Hepatocyte (in vitro differentiated cells): Measurements from ENCODE around the gene MITF. TPM values are rescaled to one million over a fixed set of nuclear protein-coding genes. Genes with fewer than 3 reads are reported as not detected.

Source experiments
- DNase-seq: peaks from one replicate; pipeline ENCODE4 v3.0.0-alpha.2; 2016; ENCODE audit warnings: low spot score
- H2AFZ ChIP-seq: fragments of 200-600 bp; sonication (generic); 2 replicates; pipeline ENCODE4 v1.6.0; 2016; ENCODE audit warnings: antibody characterized with exemption, mild to moderate bottlenecking
- H3K27ac ChIP-seq: fragments of 200-600 bp; sonication (generic); 2 replicates; pipeline ENCODE4 v1.5.1; 2016; ENCODE audit warnings: mild to moderate bottlenecking
- H3K27me3 ChIP-seq: fragments of 200-600 bp; sonication (generic); 2 replicates; pipeline ENCODE4 v1.6.1; 2016
- H3K36me3 ChIP-seq: fragments of 200-600 bp; sonication (generic); replicated peaks from 2 replicates; pipeline ENCODE4 v1.5.1; 2016; ENCODE audit warnings: low read depth; ENCODE audit not compliant: insufficient read depth
- H3K4me1 ChIP-seq: fragments of 200-600 bp; sonication (generic); 2 replicates; pipeline ENCODE4 v1.5.1; 2016; ENCODE audit warnings: mild to moderate bottlenecking, moderate library complexity; ENCODE audit not compliant: insufficient read depth
- H3K4me2 ChIP-seq: fragments of 200-600 bp; sonication (generic); 2 replicates; pipeline ENCODE4 v1.6.0; 2016
- H3K4me3 ChIP-seq: fragments of 200-600 bp; sonication (generic); 2 replicates; pipeline ENCODE4 v1.5.1; 2016; ENCODE audit warnings: mild to moderate bottlenecking
- H3K79me2 ChIP-seq: fragments of 200-600 bp; sonication (generic); 2 replicates; pipeline ENCODE4 v1.6.0; 2017; ENCODE audit warnings: mild to moderate bottlenecking
- H3K9me2 ChIP-seq: fragments of 200-600 bp; sonication (generic); replicated peaks from 2 replicates; pipeline ENCODE4 v1.6.0; 2017; ENCODE audit warnings: mild to moderate bottlenecking; ENCODE audit not compliant: insufficient read depth
- H3K9me3 ChIP-seq: fragments of 200-600 bp; sonication (generic); 2 replicates; pipeline ENCODE4 v1.5.1; 2016; ENCODE audit warnings: low read depth, mild to moderate bottlenecking
- H4K20me1 ChIP-seq: fragments of 200-600 bp; sonication (generic); 2 replicates; pipeline ENCODE4 v1.6.0; 2016; ENCODE audit warnings: mild to moderate bottlenecking; ENCODE audit not compliant: insufficient read depth, poor library complexity, severe bottlenecking
- CTCF ChIP-seq: fragments of 200-600 bp; sonication (generic); IDR thresholded peaks from 2 replicates; pipeline ENCODE4 v1.5.1; 2016; ENCODE audit warnings: antibody characterized with exemption, mild to moderate bottlenecking; ENCODE audit not compliant: poor library complexity
- EZH2 ChIP-seq: fragments of 200-600 bp; sonication (generic); IDR thresholded peaks from 2 replicates; pipeline ENCODE4 v1.6.1; 2016; ENCODE audit warnings: antibody characterized with exemption, mild to moderate bottlenecking, borderline replicate concordance
- EZH2phosphoT487 ChIP-seq: fragments of 200-600 bp; sonication (generic); IDR thresholded peaks from one replicate; pipeline ENCODE4 v1.6.1; 2018; ENCODE audit warnings: antibody characterized with exemption, mild to moderate bottlenecking, low read depth, moderate library complexity; ENCODE audit not compliant: unreplicated experiment, severe bottlenecking
- WGBS: methylation state at CpG from one replicate; pipeline ENCODE4 v1.1.6; 2016; ENCODE audit warnings: low lambda C conversion rate; ENCODE audit errors: missing lambda C conversion rate; 5-methylcytosine and 5-hydroxymethylcytosine counted together
- polyA plus RNA-seq: library from polyadenylated mRNA; unstranded; fragments of >200 nt; fragmentation: Nextera tagmentation; extraction: Ambion mirVana; gene quantifications from 2 replicates; pipeline ENCODE4 v1.2.1, GENCODE V29; 2016
- total RNA-seq: library from RNA; depleted of rRNA; stranded (reverse); fragments of >200 nt; gene quantifications from 2 replicates; pipeline ENCODE4 v1.2.3, GENCODE V29; 2014

Gene MITF
- total RNA-seq (7.1 and 7.7 TPM in 2 replicates), polyA plus RNA-seq (14.2 and 14.5 TPM in 2 replicates)

GRCh38 chr3:69739204-69740102 lies at the start of gene MITF:
Gene MITF (plus strand): TSS chr3:69739464. CDS start chr3:69739598, 134 bp downstream.
- 1% methylated on average over 68 of the region's 81 CpGs for WGBS
- peaks cover 9% of the 10 kb centered on the region for H3K4me1 ChIP-seq
- peak within 1 kb of the TSS; percentile 3 for H3K27ac ChIP-seq
- peak; percentile 95 for DNase-seq
- H3K4me2 ChIP-seq: peak within 1 kb of the TSS; percentile 98
- TF ChIP-seq EZH2phosphoT487 (no peak), CTCF (no peak), EZH2 (no peak)
- peak within 1 kb of the TSS; percentile 88 for H2AFZ ChIP-seq
- H4K20me1 ChIP-seq: no peaks in the 10 kb centered on the region
- H3K27me3 ChIP-seq: no peaks in the 10 kb centered on the region
- peaks cover 3% of the 10 kb centered on the region for H3K79me2 ChIP-seq
- no peaks in the 10 kb centered on the region for H3K9me3 ChIP-seq
- no peaks in the 10 kb centered on the region for H3K9me2 ChIP-seq
- peak within 1 kb of the TSS; percentile 97 for H3K4me3 ChIP-seq
- H3K36me3 ChIP-seq: no peaks in the 10 kb centered on the region

GRCh38 chr3:69691860-69692259 lies 47.4 kb upstream of the MITF start:
- no peaks in the 10 kb centered on the region for H3K79me2 ChIP-seq
- no peaks in the 10 kb centered on the region for H3K4me1 ChIP-seq
- no peak overlapping the region for H3K4me3 ChIP-seq
- no peak overlapping the region for H2AFZ ChIP-seq
- H3K9me3 ChIP-seq: no peaks in the 10 kb centered on the region
- TF ChIP-seq EZH2 (no peak), CTCF (no peak), EZH2phosphoT487 (no peak)
- 93% methylated on average over 4 of the region's 4 CpGs for WGBS
- no peaks in the 10 kb centered on the region for H3K27me3 ChIP-seq
- no peak for DNase-seq
- no peak overlapping the region for H3K27ac ChIP-seq
- no peak overlapping the region for H3K4me2 ChIP-seq
- no peaks in the 10 kb centered on the region for H4K20me1 ChIP-seq
- H3K9me2 ChIP-seq: no peaks in the 10 kb centered on the region
- no peaks in the 10 kb centered on the region for H3K36me3 ChIP-seq

GRCh38 chr3:69692761-69693160 lies 46.5 kb upstream of the MITF start:
- DNase-seq: no peak
- Histone ChIP-seq H3K9me2 (no peaks in the 10 kb centered on the region), H3K27ac (no peak overlapping the region), H3K4me1 (no peaks in the 10 kb centered on the region), H2AFZ (no peak overlapping the region), H3K4me2 (no peak overlapping the region), H4K20me1 (no peaks in the 10 kb centered on the region), H3K36me3 (no peaks in the 10 kb centered on the region), H3K79me2 (no peaks in the 10 kb centered on the region), H3K4me3 (no peak overlapping the region), H3K9me3 (no peaks in the 10 kb centered on the region), H3K27me3 (no peaks in the 10 kb centered on the region)
- TF ChIP-seq EZH2 (no peak), CTCF (no peak), EZH2phosphoT487 (no peak)
- 100% methylated on average over 2 of the region's 2 CpGs for WGBS
